Osteoblast (primary cell): ENCODE results near the gene SSBP2. TPM values are rescaled to one million over a fixed set of nuclear protein-coding genes. Genes with fewer than 3 reads are reported as not detected.
"Not testable (repeated sequence)": the region's sequence is repeated elsewhere in the genome, so short reads cannot be mapped to it uniquely, and the experiment has no call there.

ENCODE experiments used
- DNase-seq: peaks from one replicate; pipeline ENCODE4 v3.0.0; 2011; ENCODE audit warnings: low spot score, mixed read lengths; ENCODE audit not compliant: insufficient read length; ENCODE audit errors: missing footprints
- H2AFZ ChIP-seq: 2 replicates; pipeline ENCODE4 v1.6.0; 2011; ENCODE audit warnings: mild to moderate bottlenecking, low read length
- H3K27ac ChIP-seq: 2 replicates; pipeline ENCODE4 v1.5.1; 2011; ENCODE audit warnings: mild to moderate bottlenecking, low read depth, low read length, moderate library complexity
- H3K27me3 ChIP-seq: 2 replicates; pipeline ENCODE4 v1.6.0; 2012; ENCODE audit warnings: mild to moderate bottlenecking, control low read depth, inconsistent platforms, low read length, moderate library complexity; ENCODE audit not compliant: insufficient read depth
- H3K36me3 ChIP-seq: 2 replicates; pipeline ENCODE4 v1.5.1; 2011; ENCODE audit warnings: mild to moderate bottlenecking, low read length, control low read depth, moderate library complexity; ENCODE audit not compliant: insufficient read depth
- H3K4me1 ChIP-seq: 2 replicates; pipeline ENCODE4 v1.5.1; 2011; ENCODE audit warnings: mild to moderate bottlenecking, low read length, control low read depth, moderate library complexity; ENCODE audit not compliant: insufficient read depth
- H3K4me2 ChIP-seq: 2 replicates; pipeline ENCODE4 v1.6.0; 2011; ENCODE audit warnings: mild to moderate bottlenecking, low read length; ENCODE audit not compliant: insufficient read depth
- H3K4me3 ChIP-seq: fragments of 200-600 bp; sonication (generic); 3 replicates; pipeline ENCODE4 v1.5.1; 2012; ENCODE audit warnings: mild to moderate bottlenecking, low read length, inconsistent platforms; ENCODE audit not compliant: insufficient read depth
- H3K79me2 ChIP-seq: 2 replicates; pipeline ENCODE4 v1.6.0; 2012; ENCODE audit warnings: mild to moderate bottlenecking, low read length, control low read depth, inconsistent platforms; ENCODE audit not compliant: insufficient read depth
- H3K9me3 ChIP-seq: 2 replicates; pipeline ENCODE4 v1.5.1; 2011; ENCODE audit warnings: low read depth, low read length, control low read depth
- H4K20me1 ChIP-seq: 2 replicates; pipeline ENCODE4 v1.6.0; 2012; ENCODE audit warnings: mild to moderate bottlenecking, low read length, control low read depth; ENCODE audit not compliant: insufficient read depth
- CTCF ChIP-seq: IDR thresholded peaks from 2 replicates; pipeline ENCODE4 v1.5.1; 2011; ENCODE audit warnings: mild to moderate bottlenecking, low read depth, low read length, moderate library complexity; ENCODE audit errors: extremely low read depth
- total RNA-seq: library from RNA; depleted of rRNA; stranded (reverse); fragments of >200 nt; gene quantifications from 2 replicates; pipeline ENCODE4 v1.2.3, GENCODE V29; 2012

SSBP2 gene
- total RNA-seq, 1 donor: 18.1 TPM

DNA sequence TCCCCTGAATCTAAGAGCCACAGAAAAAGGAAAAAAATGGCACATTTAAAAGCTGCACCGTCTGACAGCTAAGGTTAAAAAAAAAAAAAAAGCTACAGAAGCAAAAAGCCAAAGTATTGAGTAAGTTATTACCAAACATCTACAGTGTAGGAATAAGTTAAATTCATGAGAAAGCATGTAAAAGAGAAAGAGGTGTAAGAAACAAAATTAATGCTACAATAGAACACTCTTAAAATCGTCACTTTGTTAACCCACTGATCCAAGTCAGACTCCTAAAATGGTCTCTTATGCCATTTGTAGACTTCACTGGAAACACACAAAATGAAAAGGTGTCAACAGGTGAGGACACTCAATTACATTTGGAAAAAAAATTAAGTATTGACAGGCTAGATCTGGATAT is 120.2 kb downstream of the SSBP2 start:
- peaks cover 12% of the 10 kb centered on the region for H3K4me1 ChIP-seq
- no peak overlapping the region for H3K4me2 ChIP-seq
- H3K36me3 ChIP-seq: no peaks in the 10 kb centered on the region
- no peak for DNase-seq
- no peaks in the 10 kb centered on the region for H3K9me3 ChIP-seq
- no peaks in the 10 kb centered on the region for H4K20me1 ChIP-seq
- no peaks in the 10 kb centered on the region for H3K79me2 ChIP-seq
- H3K4me3 ChIP-seq: no peak overlapping the region
- no peak overlapping the region for H3K27ac ChIP-seq
- no peak for TF ChIP-seq CTCF
- H2AFZ ChIP-seq: no peak overlapping the region
- H3K27me3 ChIP-seq: no peaks in the 10 kb centered on the region

- Histone ChIP-seq H3K27me3 (no peaks in the 10 kb centered on the region), H3K4me3 (no peak overlapping the region), H3K4me2 (no peak overlapping the region)
Measured at GRCh38 chr5:81629986-81630385, 120.9 kb downstream of the SSBP2 start.

DNA sequence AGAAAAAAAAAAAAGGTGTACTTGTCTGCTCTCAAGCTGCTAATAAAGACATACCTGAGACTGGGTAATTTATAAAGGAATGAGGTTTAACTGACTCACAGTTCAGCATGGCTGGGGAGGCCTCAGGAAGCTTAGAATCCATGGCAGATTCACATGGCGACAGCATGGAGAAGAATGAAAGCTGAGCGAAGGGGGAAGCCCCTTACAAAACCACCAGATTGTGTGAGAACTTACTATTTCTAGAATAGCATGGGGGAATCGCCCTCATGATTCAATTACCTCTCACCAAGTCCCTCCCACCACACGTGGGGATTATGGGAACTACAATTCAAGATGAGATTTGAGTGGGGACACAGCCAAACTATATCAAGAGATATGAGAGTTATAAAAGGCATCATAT is 122.8 kb downstream of the SSBP2 start:
- H3K27ac ChIP-seq, H3K9me3 ChIP-seq, H3K4me2 ChIP-seq, H3K4me3 ChIP-seq, H2AFZ ChIP-seq, H3K27me3 ChIP-seq, H3K79me2 ChIP-seq, H3K36me3 ChIP-seq, DNase-seq, H4K20me1 ChIP-seq: not testable (repeated sequence)
- H3K4me1 ChIP-seq: peaks cover 12% of the 10 kb centered on the region

More at GRCh38 chr5:81629986-81630385, 120.9 kb downstream of the SSBP2 start:
- Histone ChIP-seq H3K36me3 (no peaks in the 10 kb centered on the region), H3K4me1 (peaks cover 12% of the 10 kb centered on the region), H4K20me1 (no peaks in the 10 kb centered on the region), H3K9me3 (no peaks in the 10 kb centered on the region), H3K27ac (no peak overlapping the region), H3K79me2 (no peaks in the 10 kb centered on the region), H2AFZ (no peak overlapping the region)
- no peak for TF ChIP-seq CTCF
- DNase-seq: no peak

- peak; percentile 85 for DNase-seq
- no peaks in the 10 kb centered on the region for H3K79me2 ChIP-seq
- H3K9me3 ChIP-seq: no peaks in the 10 kb centered on the region
- H3K36me3 ChIP-seq: no peaks in the 10 kb centered on the region
- H3K4me3 ChIP-seq: no peak overlapping the region
- no peaks in the 10 kb centered on the region for H4K20me1 ChIP-seq
- H2AFZ ChIP-seq: no peak overlapping the region
- H3K27ac ChIP-seq: peak overlapping the region; percentile 49
- no peak for TF ChIP-seq CTCF
- H3K27me3 ChIP-seq: no peaks in the 10 kb centered on the region
- peak overlapping the region; percentile 52 for H3K4me2 ChIP-seq
- peaks cover 12% of the 10 kb centered on the region for H3K4me1 ChIP-seq
Measured at GRCh38 chr5:81626524-81626923, 124.4 kb downstream of the SSBP2 start.
